H1 (cell line): ENCODE results near the gene GPC2. TPM values are rescaled to one million over a fixed set of nuclear protein-coding genes. Genes with fewer than 3 reads are reported as not detected.

ENCODE experiments used
- CTCF ChIA-PET: fragments of 300-600 bp; sonication (Branson Sonifier 250); formaldehyde crosslinking; loops from one replicate; lab custom pipeline; 2021; ENCODE audit not compliant: partially characterized antibody; lab: Charles Lee
- POLR2A ChIA-PET: fragments of 300-600 bp; sonication (Branson Sonifier 250); formaldehyde crosslinking; loops from one replicate; lab custom pipeline; 2021; ENCODE audit warnings: inconsistent platforms; ENCODE audit not compliant: partially characterized antibody; lab: Charles Lee
- DNase-seq, 2 experiments: peaks; one replicate each; pipeline versions ENCODE4 v3.0.0 to v3.0.0-alpha.2; 2010 to 2022; ENCODE audit warnings: low spot score in 2 of 2, low read depth in 1 of 2, mixed read lengths in 1 of 2
- FAIRE-seq: peaks from 2 replicates; lab custom pipeline; 2011; peaks lifted over from hg19 to GRCh38; lab: Jason Lieb, UNC
- H2AFZ ChIP-seq: 2 replicates; pipeline ENCODE4 v1.8.1; 2012; ENCODE audit warnings: low read length, inconsistent platforms
- H2AK5ac ChIP-seq: 2 replicates; pipeline ENCODE4 v1.6.1; 2013; ENCODE audit warnings: low read depth, low read length
- H2BK120ac ChIP-seq: replicated peaks from 2 replicates; pipeline ENCODE3; 2013; ENCODE audit warnings: low read depth, low read length, inconsistent platforms
- H2BK12ac ChIP-seq: 2 replicates; pipeline ENCODE4 v1.6.1; 2013; ENCODE audit warnings: low read depth, low read length
- H2BK15ac ChIP-seq: 2 replicates; pipeline ENCODE4 v1.6.1; 2013; ENCODE audit warnings: low read length
- H2BK20ac ChIP-seq: 2 replicates; pipeline ENCODE4 v1.6.1; 2013; ENCODE audit warnings: low read length
- H2BK5ac ChIP-seq: 2 replicates; pipeline ENCODE4 v1.6.1; 2013; ENCODE audit warnings: low read depth, low read length
- H3K14ac ChIP-seq: 2 replicates; pipeline ENCODE4 v1.6.1; 2013; ENCODE audit warnings: inconsistent platforms; ENCODE audit not compliant: insufficient read length
- H3K18ac ChIP-seq: 2 replicates; pipeline ENCODE4 v1.6.1; 2013; ENCODE audit warnings: low read length; ENCODE audit errors: extremely low read depth
- H3K23ac ChIP-seq: 2 replicates; pipeline ENCODE4 v1.6.1; 2013; ENCODE audit warnings: inconsistent platforms; ENCODE audit not compliant: insufficient read length
- H3K23me2 ChIP-seq: 2 replicates; pipeline ENCODE4 v1.6.1; 2013; ENCODE audit warnings: low read depth, low read length
- H3K27ac ChIP-seq: 2 replicates; pipeline ENCODE4 v1.6.1; 2011; ENCODE audit warnings: low read depth, low read length, inconsistent platforms
- H3K27me3 ChIP-seq, 4 experiments: replicated peaks in 1 of 4; 1 replicate in 1 of 4; 2 replicates in 3 of 4; pipeline versions ENCODE4 v1.6.1 to v1.8.1; 2011 to 2013; ENCODE audit warnings: low read length in 3 of 4, mild to moderate bottlenecking in 3 of 4, inconsistent platforms in 2 of 4, mixed read lengths in 2 of 4, moderate library complexity in 1 of 4; ENCODE audit not compliant: control insufficient read depth in 3 of 4, insufficient read depth in 3 of 4; ENCODE audit errors: extremely low read depth in 1 of 4
- H3K36me3 ChIP-seq, 4 experiments: 2 replicates each; pipeline versions ENCODE4 v1.6.1 to v1.8.1; 2011 to 2013; ENCODE audit warnings: mild to moderate bottlenecking in 4 of 4, low read length in 3 of 4, moderate library complexity in 2 of 4, control low read depth in 1 of 4, inconsistent platforms in 1 of 4; ENCODE audit not compliant: insufficient read depth in 4 of 4, control insufficient read depth in 2 of 4
- H3K4ac ChIP-seq: replicated peaks from 2 replicates; pipeline ENCODE3; 2013; ENCODE audit warnings: low read length, low read depth, mixed read lengths, inconsistent platforms; ENCODE audit not compliant: insufficient read length
- H3K4me1 ChIP-seq, 4 experiments: replicated peaks in 1 of 4; 1 replicate in 1 of 4; 2 replicates in 3 of 4; pipeline versions ENCODE4 v1.6.1 to v1.8.1; 2011 to 2013; ENCODE audit warnings: low read length in 3 of 4, inconsistent platforms in 2 of 4, mixed read lengths in 1 of 4; ENCODE audit not compliant: insufficient read depth in 4 of 4, control insufficient read depth in 3 of 4
- H3K4me2 ChIP-seq, 2 experiments: 2 replicates each; pipeline versions ENCODE4 v1.6.1 to v1.8.1; 2011 to 2013; ENCODE audit warnings: low read depth in 2 of 2, low read length in 2 of 2, control low read depth in 1 of 2, inconsistent platforms in 1 of 2, mild to moderate bottlenecking in 1 of 2; ENCODE audit not compliant: insufficient read depth in 1 of 2
- H3K4me3 ChIP-seq, 4 experiments: fragments of 200-600, 300-600 bp in 1 of 4; sonication (generic), shearing (Covaris generic), sonication (Bioruptor Twin) in 1 of 4; 2 replicates each; pipeline versions ENCODE4 v1.5.1 to v1.8.1; 2011 to 2016; ENCODE audit warnings: low read length in 4 of 4, low read depth in 3 of 4, control low read depth in 2 of 4, inconsistent platforms in 2 of 4, mild to moderate bottlenecking in 2 of 4, mixed read lengths in 1 of 4, moderate library complexity in 1 of 4; ENCODE audit not compliant: insufficient read depth in 2 of 4; ENCODE audit errors: extremely low read depth in 1 of 4
- H3K56ac ChIP-seq: replicated peaks from 2 replicates; pipeline ENCODE3; 2013; ENCODE audit warnings: low read depth, mild to moderate bottlenecking, mixed read lengths, low read length, inconsistent platforms; ENCODE audit not compliant: insufficient read length
- H3K79me1 ChIP-seq: 2 replicates; pipeline ENCODE4 v1.6.1; 2013; ENCODE audit warnings: low read depth, low read length, control low read depth
- H3K79me2 ChIP-seq, 2 experiments: 2 replicates each; pipeline versions ENCODE4 v1.6.1 to v1.8.1; 2012 to 2013; ENCODE audit warnings: low read length in 2 of 2, mild to moderate bottlenecking in 2 of 2, inconsistent platforms in 1 of 2; ENCODE audit not compliant: insufficient read depth in 2 of 2, control insufficient read depth in 1 of 2
- H3K9ac ChIP-seq, 4 experiments: replicated peaks in 1 of 4; 1 replicate in 1 of 4; 2 replicates in 3 of 4; pipeline versions ENCODE4 v1.6.1 to v1.8.1; 2011 to 2013; ENCODE audit warnings: low read depth in 3 of 4, low read length in 3 of 4, control low read depth in 2 of 4, mild to moderate bottlenecking in 2 of 4, moderate library complexity in 2 of 4, inconsistent platforms in 1 of 4; ENCODE audit errors: extremely low read depth in 1 of 4
- H3K9me3 ChIP-seq, 2 experiments: 2 replicates each; pipeline versions ENCODE4 v1.6.1 to v1.8.1; 2012 to 2013; ENCODE audit warnings: mild to moderate bottlenecking in 2 of 2, moderate library complexity in 2 of 2, control low read depth in 1 of 2, inconsistent platforms in 1 of 2, low read depth in 1 of 2, low read length in 1 of 2, mixed read lengths in 1 of 2; ENCODE audit not compliant: insufficient read depth in 2 of 2
- H4K20me1 ChIP-seq, 2 experiments: replicated peaks in 1 of 2; 2 replicates each; pipeline versions ENCODE3 to v1.8.1; 2011 to 2013; ENCODE audit warnings: inconsistent platforms in 2 of 2, low read length in 2 of 2, mild to moderate bottlenecking in 1 of 2; ENCODE audit not compliant: insufficient read depth in 2 of 2, control insufficient read depth in 1 of 2
- H4K5ac ChIP-seq: 2 replicates; pipeline ENCODE4 v1.6.1; 2013; ENCODE audit warnings: low read length, low read depth, mixed read lengths, inconsistent platforms; ENCODE audit not compliant: insufficient read length
- H4K8ac ChIP-seq: 2 replicates; pipeline ENCODE4 v1.8.0; 2013; ENCODE audit warnings: mild to moderate bottlenecking, moderate library complexity, low read length, inconsistent platforms; ENCODE audit not compliant: insufficient read depth; ENCODE audit errors: extremely low read depth
- H4K91ac ChIP-seq: replicated peaks from 2 replicates; pipeline ENCODE3; 2013; ENCODE audit warnings: low read length, mixed read lengths, inconsistent platforms; ENCODE audit not compliant: insufficient read length
- BCL11A ChIP-seq, 2 experiments: IDR thresholded peaks; one replicate each; pipeline ENCODE4 v1.6.1; 2011; ENCODE audit warnings: low read depth in 2 of 2, low read length in 2 of 2, mild to moderate bottlenecking in 2 of 2
- WGBS, 2 experiments: shearing (Covaris generic) in 1 of 2; methylation state at CpG; one replicate each; pipeline versions ENCODE4 v1.1.6 to v1.1.7; 2013 to 2015; ENCODE audit warnings: low lambda C conversion rate in 2 of 2, mixed read lengths in 2 of 2, inconsistent platforms in 1 of 2, low coverage in 1 of 2, missing lambda C conversion rate in 1 of 2; ENCODE audit not compliant: insufficient replicate concordance in 2 of 2, insufficient coverage in 1 of 2, insufficient read length in 1 of 2; ENCODE audit errors: extremely low coverage in 1 of 2, missing lambda C conversion rate in 1 of 2; 5-methylcytosine and 5-hydroxymethylcytosine counted together
- polyA plus RNA-seq, 7 experiments: library from polyadenylated mRNA; depleted of rRNA in 3 of 7; stranded (reverse) in 5 of 7; unstranded in 2 of 7; fragments of >200 nt in 5 of 7; fragments of 200-250 nt in 2 of 7; gene quantifications; 1 replicate in 5 of 7; 2 replicates in 1 of 7; 4 replicates in 1 of 7; pipeline versions ENCODE4 v1.2.1 to v1.2.3, GENCODE V29; 2011 to 2013; ENCODE audit warnings: missing spikeins in 2 of 7, mixed read lengths in 2 of 7
- total RNA-seq: library from RNA; stranded (reverse); fragmentation: NEBNext Ultra II Directional; extraction: Animal tissue kit (Norgen Biotek cat#: 25700); gene quantifications from 2 replicates; pipeline ENCODE4 v1.2.1, GENCODE V29; 2021

GPC2 gene
- total and polyA plus RNA-seq, 2 of the 8 experiments (the other 6 are each of a cell fraction or from before 2014, with no cell fraction given) = 25.3 to 44.8 TPM

- ChIA-PET POLR2A (interaction anchor here (0.6 to 1.5 kb wide), 9 partner anchors 8 to 303 kb away, joined by 3 to 6 read pairs (median 3); partner anchors contain the start of genes GAL3ST4, LAMTOR4 and PVRIG), CTCF (interaction anchor here (0.7 to 2.4 kb wide), 5 partner anchors 24 to 79 kb away, joined by 3 to 23 read pairs (median 5); no protein-coding TSS in a partner anchor)
- Histone ChIP-seq H3K9me3 (no peaks in the 10 kb centered on the region), H2AK5ac (no peak overlapping the region), H4K20me1 (no peaks in the 10 kb centered on the region), H3K9ac (no peak overlapping the region), H3K4me1 (peaks cover 0 to 4% (median 1%) of the 10 kb centered on the region in 4 experiments; a peak in 1 of 7 replicates), H3K27me3 (peaks cover 0 to 14% (median 6%) of the 10 kb centered on the region in 4 experiments; a peak in 6 of 7 replicates), H3K23me2 (no peaks in the 10 kb centered on the region), H3K79me2 (no peaks in the 10 kb centered on the region), H4K5ac (no peak overlapping the region), H3K18ac (no peak overlapping the region), H2BK120ac (no peak overlapping the region), H3K4me3 (no peak overlapping the region), H3K23ac (no peak overlapping the region), H3K27ac (no peak overlapping the region), H2AFZ (no peak overlapping the region), H3K56ac (no peak overlapping the region), H2BK5ac (no peak overlapping the region), H3K36me3 (no peaks in the 10 kb centered on the region), H3K4me2 (no peak overlapping the region), H2BK15ac (no peak overlapping the region), H2BK12ac (no peak overlapping the region), H4K8ac (no peak overlapping the region), H4K91ac (no peak overlapping the region), H3K4ac (no peak overlapping the region), H2BK20ac (no peak overlapping the region), H3K79me1 (no peaks in the 10 kb centered on the region), H3K14ac (no peak overlapping the region)
- FAIRE-seq (no peak), DNase-seq (no peak)
- WGBS, 2 experiments = 89% methylated on average over 5 of the region's 5 CpGs; no CpG with 5 or more reads in 1 of the 2 experiments
- no peak for TF ChIP-seq BCL11A (IDR thresholded peaks at IDR 0.05; ENCODE audit: low read depth in 2 of 2, low read length in 2 of 2)
Measured at GRCh38 chr7:100210805-100211204, 33.6 kb upstream of the GPC2 start.
